ENCODE results near the gene RPTOR.
A peak's percentile ranks its signal among the peaks of the same experiment; 100 is the strongest.
"Not testable (repeated sequence)": the region's sequence is repeated elsewhere in the genome, so short reads cannot be mapped to it uniquely, and the experiment has no call there.

Gene RPTOR

DNA sequence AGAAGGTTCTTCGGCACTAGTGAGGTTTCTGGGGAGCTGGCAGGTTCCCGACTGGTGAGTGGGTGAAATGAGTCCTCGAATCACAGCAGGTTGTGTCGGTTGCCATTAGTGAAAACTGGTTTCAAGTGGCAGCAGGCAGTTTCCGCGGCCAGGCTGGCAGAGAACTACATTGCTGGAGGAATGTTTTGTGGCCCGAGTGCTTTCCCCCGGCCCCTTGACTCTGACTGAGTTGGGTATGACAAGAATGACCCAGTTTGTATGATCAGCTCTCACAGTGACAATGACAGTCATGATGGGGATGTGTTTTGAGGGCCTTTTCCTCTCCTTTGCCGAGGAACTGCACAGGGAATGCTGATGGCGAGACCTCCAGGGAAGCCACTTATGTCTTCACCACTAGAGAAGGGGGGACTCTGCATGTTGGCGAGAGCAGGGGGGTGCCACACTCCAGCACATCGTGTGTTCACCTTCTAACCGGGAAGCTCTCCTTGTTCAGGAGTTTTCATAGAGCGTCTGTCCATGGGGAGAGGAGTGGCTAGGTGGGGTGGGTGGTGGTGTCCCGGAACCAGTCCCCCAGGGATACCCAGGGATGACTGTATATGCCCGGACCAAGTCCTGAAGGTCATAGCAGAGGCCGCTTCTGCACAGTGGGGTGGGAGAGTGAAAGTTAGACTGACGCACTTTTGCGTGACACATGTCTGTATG, 241.0 kb downstream of the RPTOR start:
- no peak for DNase-seq (ENCODE audit: low spot score)

DNA sequence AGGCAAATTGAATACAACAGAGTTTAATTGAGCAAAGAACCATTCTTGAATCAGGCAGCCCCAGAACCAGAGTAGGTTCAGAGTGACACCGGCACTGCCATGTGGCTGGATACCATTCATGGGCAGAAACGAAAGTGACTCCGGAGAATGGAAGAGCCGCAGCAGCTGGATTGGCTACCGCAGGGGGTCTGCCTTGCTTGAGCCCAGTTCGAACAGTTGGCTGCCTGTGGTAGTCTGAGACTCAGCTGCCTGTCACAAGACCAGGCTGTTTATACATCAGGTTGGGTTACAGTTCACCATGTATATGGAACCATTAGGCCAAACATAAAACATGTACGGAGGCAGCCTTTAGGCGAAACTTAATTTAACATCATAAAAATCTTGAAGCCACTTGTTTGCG, 241.8 kb downstream of the RPTOR start:
- DNase-seq (ENCODE audit: low spot score), result no peak

DNA sequence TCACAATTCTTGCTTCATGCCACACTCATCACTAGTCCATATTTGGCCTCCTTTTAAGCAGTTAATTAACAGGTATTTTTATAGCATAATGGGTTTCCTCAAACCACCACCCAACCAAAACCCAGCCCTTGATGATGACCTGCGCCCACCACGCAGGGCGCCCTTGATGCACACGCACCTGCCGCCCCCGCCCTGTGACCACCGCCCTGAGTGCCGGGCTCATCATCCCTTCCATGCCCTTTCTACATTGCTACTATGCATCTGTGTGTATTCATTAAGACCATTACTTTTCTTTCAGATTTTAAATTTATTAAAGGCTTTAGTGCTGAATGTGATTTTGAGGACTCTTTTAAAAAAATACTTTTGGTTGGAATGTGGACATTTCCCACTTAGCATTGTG, 242.2 kb downstream of the RPTOR start:
- DNase-seq (ENCODE audit: low spot score), result no peak

DNA sequence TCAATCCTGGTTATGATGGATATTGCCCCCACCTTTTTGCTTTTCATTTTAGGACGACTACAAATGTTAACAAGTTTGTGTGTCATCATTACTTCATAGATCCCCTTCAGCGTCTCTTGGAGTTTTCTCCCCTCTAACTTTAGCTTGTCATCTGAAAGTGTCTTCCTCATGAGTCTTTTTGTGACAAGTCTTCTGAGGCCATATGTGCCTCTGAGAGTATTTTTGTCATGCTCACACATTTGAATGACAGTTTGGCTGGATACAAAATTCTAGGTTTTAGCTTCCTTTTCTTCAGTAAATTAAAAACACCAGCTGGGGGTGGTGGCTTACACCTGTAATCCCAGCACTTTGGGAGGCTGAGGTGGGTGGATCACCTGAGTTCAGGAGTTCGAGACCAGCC, 243.2 kb downstream of the RPTOR start:
- DNase-seq (ENCODE audit: low spot score), result no peak

DNA sequence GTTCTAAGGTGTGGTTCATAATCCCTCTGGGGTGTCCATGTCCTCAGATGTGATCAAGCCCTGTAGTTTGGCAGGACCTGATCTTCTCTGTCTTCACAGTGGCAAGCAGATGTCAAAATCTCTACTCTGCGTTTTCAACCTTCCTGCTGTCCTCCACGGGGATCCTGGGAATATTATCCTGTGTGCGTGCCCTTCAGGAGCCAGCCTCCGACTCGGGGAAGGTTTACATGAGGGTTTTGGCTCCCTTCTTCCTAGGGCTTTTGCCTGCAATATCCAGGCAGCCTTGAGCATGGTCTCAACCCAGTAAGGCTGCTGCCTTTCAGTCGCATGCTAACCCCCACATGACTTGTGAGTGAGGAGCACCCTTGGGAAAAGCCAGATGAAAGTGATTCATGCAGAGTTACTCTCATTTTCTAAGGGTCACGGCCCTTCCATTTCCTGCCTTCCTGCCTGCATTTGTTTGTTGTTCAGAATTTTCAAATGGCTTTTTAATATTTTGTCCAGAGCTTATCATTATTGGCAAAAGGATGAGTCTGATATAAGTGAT, 244.8 kb downstream of the RPTOR start:
- peak; percentile 90 for DNase-seq (ENCODE audit: low spot score)

DNA sequence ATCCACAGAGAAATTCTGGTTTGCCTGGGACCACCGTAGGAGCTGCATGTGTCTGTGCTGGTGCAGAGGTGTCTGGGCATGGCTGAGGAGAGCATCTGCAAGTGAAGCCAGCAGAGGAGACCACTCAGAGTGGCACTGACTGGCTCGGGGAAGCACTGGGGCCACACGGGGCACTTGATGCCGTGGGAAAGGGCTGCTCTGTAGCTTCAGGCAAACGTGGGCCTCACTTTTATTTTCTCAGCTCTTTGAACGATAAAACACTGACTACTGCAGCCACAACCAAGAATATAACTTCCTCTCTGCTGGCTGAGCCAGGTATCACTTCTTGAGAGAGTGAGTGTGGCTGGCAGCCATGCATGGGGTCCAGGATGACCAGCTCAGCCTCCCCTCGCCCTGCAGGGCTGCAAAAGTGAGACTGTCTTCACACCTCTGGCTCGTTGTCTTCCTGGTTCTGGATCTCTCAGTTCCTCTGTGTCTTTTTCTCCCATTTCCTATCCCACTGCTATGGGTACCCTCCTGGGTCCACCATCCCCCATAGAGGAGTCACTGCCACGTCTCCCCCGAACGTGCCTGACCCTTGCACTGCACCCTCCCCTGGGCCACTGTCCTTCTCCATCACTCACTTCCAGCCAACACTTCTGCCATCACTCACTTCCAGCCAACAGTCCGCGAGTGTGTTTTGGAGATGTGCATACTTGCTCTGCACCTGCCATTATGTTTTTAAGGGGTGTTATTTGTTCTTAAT, 245.6 kb downstream of the RPTOR start:
- DNase-seq (ENCODE audit: low spot score), result no peak

DNA sequence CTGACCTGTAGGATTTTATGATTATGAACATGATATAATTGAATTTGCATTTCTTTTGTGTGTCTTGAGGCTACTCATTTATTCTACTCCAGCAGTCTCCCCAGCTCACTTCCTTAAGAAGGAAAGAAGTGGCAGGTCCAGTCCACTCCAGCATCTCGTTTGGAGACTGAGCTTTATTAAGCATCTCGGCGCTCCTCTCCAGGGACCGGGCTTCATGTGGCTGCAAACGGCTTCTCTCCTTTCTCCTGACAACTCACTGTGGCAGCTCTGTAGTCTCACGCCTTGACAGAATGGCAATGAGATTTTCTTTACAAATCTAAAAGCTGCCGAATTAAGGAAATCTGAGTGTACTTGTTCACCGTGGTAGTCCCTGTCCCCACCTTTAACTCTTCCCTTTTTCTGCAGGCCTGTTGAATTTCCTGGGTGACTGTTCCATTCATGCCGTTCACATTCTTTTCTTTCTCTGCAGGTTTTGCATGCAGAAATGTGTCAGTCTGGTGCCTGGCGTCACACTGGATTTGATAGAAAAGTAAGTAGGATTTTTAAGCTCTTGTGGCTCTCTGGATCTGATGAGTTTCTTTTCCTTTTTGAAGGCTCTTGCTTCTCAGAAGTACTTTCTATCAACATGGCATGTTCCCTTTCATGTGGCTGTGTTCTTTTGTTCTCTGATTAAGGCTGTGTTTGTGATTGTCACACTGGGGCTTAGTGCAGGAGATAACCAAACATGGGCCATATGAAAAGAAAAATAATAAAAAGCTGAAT, 246.5 kb downstream of the RPTOR start:
- no peak for DNase-seq (ENCODE audit: low spot score)

DNA sequence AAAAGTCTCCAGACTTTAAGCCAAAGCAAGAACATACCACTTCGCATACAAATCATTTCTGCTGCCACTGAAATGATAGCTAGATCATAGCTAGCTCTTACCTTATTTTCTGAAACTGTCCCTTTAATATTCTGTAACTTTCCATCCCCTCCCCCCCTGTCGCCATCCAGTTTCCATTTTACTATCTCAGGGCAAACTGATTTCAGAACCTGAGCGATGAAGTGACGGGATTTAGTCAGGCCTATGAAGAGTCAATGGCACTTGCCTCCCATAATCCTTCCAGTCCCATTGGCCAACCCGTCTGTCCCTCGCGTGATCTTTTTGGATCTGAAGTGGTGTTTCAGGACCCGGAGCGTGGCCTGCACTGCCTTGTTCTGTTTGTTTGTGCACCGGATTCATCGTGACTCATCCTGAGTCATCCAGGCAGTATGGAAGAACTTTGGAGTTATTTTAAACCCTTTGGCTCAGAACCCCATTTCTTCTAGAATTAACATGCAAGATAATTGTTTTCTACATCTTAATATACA, 247.2 kb downstream of the RPTOR start:
- peak; percentile 90 for DNase-seq (ENCODE audit: low spot score)

DNA sequence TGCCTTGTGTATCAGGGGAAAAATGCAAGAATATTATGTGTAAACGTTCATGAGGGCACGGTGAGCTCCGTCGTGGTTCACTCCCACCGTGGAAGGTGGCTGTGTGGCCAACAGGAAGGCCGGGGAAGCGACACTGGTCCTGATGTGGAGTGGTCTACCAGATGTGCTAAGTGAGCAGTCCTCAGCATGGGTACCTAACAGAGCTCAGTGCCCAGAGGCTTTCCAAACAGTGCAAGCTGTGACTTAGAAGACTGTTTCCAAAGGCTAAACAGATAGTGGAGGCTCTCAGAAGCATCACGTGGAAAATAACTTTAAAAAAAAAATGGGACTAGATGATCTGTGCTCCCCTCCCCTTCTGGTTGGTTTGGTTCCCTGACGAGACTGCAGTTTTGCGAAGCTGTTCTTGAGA, 247.7 kb downstream of the RPTOR start:
- no peak for DNase-seq (ENCODE audit: low spot score)

DNA sequence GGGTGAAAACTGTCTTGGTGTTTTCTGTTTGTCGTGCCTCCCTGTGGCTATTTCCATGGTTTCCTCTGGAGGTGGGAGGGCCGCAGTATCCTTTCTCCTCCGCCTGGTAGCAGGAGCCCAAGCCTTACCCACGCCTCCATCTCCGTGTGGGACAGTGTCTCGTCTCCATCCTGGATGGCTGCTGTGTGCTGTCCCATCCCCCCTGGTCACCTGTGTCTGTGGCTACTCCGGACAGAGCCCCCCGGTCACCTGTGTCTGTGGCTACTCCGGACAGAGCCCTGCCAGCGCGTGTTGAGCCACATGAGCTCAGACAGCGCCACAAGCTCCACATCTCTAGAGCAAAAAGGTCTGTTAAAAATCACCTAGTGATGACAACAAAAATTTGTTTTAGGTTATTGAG, 248.8 kb downstream of the RPTOR start:
- DNase-seq (ENCODE audit: low spot score), result no peak

DNA sequence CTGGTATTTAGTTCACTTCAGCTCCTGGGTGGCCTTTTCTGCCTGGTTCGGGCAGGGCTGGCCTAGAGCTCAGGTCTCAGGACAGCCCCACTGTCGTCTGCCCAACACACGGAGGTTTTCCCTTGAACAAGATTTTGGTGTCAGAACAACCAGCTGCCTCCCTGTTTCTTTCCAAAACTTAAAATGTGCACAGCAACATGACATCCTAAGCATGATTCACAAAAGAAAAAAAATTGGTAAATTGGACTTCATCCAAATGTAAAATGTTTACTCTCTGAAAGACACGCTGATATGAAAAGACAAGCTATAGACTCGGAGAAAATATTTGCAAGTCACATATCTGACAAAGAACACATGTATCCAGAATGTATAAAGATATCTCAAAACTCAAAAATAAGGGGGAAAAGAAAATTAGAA, 249.2 kb downstream of the RPTOR start:
- no peak for DNase-seq (ENCODE audit: low spot score)

DNA sequence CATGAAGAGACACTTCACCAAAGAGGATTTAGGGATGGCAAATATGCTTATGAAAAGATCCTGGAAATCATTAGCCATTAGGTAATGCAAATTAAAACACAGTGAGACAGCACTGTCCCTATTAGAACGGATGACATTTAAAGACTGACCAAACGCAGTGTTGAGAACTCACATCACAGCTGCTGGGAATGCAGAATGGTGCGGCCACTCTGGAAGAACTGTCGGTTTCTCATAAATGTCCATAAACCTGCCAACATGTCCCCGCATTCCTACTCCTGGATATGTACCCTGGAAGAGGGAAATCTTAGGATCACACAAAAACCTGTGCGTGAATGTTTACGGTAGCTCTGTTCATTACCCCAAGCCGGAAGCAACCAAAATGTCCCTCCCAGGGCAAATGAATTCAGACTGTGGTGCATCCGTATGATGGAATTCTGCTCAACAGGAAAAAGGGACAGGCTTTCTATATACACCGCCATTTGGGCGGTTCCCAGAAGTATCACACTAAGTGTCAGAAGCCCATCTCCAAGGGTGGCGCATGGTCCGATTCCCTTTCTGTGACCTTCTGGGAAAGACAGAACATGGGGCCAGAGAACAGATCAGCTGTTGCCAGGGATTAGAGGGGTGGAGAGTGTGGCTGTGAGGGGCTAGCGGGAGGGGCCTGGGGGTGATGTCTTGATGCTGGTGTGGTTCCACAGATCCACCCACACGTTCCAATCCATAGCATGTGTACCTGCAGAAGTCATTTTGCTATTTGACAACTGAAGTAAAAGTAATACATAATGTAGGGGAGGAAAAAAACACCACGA, 249.8 kb downstream of the RPTOR start:
- DNase-seq (ENCODE audit: low spot score), result no peak

DNA sequence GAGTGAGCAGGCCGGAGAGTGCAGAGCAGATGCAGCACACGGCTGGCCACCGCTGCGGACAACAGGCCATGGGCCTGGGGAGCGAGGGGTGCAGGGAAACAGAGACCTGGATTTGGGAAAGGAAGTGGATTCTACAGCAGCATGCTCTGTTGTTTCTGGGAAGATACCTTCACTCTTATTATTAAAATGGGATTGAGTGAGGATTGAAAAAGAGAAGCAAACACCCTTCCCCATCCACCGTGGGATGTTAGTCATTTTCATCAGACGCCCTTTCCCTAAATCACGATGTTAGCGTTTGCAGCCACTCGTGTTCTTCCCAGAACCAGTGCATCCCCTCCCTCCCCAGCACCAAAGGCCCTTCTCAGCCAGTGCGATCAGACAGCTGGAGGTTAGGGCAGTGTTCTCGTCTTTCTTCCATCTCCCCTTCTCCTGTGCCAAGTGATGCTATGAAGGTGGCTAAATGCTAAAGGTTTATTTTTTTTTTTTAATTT, 250.5 kb downstream of the RPTOR start:
- DNase-seq (ENCODE audit: low spot score), result no peak

DNA sequence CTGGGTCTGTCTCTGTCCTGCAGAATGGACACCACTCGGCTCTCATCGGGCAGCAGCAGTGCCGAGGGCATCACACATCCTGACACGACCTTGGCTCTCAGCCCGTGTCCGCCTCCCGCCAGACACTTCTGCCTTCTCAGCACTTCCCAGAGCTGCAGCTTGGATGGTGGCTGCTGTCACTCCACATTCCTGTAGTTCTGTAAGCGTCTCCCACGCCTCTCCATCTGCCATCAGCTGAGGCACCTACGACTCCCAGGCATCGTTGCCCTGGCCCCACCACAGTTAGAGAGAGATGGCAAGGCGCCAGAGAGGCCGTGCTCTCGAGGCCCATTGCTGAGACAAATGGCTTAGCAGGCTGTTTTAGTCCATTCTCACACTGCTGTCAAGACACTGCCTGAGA, 251.1 kb downstream of the RPTOR start:
- no peak for DNase-seq (ENCODE audit: low spot score)

DNA sequence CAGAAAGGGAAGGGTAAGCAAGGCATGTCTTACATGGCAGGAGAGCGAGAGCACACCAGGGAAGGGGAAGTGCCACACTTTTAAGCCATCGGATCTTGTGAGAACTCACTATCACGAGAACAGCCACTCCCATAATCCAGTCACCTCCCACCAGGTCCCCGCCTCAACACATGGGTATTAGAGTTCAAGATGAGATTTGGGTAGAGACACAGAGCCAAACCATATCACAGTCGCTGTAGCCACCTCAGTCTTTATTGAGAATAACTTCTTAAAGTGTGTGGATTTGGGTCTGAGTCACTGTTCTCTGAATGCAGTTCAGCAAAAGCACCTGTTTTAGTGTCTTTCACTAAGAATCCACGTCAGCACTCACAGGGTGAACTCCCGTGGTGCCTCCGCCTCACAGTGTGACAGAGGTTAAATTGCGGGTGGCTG, 251.8 kb downstream of the RPTOR start:
- DNase-seq (ENCODE audit: low spot score), result no peak

DNA sequence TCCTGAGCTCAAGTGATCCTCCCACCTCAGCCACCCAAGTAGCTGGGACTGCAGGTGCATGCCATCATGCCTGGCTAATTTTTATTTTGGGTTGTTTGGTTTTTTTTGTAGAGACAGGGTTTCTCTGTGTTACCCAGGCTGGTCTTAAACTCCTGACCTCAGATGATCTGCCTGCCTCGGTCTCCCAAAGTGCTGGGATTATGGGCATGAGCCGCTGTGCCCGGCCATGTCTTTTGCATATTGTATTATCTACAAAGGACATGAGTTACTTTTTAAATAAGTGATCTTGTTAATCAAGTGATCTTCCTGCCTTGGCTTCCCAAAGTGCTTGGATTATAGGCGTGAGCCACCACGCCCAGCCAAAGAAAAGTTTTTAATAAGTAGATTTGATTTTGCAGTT, 252.6 kb downstream of the RPTOR start:
- DNase-seq (ENCODE audit: low spot score), result not testable (repeated sequence)

DNA sequence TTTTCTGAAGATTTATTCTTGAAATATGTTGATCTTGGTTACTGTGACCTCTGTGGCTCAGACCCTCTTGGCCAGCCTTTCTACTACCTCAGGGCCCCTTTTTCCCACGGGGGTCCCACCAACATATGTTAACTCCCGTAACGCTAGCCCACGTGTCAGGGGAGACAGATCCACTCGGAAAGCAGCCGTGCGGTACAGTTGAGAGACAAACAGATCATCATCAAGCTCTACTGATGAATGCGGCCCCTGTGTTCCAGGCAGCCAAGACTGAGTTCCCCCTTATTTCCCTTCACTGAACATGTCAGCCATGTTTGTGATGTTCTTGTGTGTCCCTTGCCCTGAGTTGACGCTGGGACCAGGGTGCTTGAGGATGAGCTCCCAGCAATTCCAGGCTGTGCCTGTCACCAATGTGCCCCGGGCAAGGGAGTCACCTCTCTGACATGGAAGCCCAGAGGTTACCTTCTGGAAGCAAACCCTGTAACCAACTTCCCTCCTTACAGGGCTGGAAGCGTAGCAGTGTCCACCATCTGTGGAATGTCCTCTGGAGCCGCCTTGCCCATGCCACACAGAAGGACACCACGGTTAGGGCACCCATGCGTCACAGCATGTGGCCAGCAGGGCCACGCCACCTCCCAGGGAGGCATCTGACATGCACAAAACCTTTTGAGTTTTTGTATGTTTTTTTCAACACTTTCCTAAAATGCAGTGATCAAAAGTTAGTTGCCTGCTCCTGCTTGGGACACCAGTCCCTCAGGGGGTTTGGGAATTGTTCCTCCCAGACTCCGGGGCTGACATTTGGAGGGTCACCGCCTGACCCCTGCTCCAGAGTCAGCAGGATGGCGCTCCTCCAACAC, 253.3 kb downstream of the RPTOR start:
- DNase-seq (ENCODE audit: low spot score), result no peak

DNA sequence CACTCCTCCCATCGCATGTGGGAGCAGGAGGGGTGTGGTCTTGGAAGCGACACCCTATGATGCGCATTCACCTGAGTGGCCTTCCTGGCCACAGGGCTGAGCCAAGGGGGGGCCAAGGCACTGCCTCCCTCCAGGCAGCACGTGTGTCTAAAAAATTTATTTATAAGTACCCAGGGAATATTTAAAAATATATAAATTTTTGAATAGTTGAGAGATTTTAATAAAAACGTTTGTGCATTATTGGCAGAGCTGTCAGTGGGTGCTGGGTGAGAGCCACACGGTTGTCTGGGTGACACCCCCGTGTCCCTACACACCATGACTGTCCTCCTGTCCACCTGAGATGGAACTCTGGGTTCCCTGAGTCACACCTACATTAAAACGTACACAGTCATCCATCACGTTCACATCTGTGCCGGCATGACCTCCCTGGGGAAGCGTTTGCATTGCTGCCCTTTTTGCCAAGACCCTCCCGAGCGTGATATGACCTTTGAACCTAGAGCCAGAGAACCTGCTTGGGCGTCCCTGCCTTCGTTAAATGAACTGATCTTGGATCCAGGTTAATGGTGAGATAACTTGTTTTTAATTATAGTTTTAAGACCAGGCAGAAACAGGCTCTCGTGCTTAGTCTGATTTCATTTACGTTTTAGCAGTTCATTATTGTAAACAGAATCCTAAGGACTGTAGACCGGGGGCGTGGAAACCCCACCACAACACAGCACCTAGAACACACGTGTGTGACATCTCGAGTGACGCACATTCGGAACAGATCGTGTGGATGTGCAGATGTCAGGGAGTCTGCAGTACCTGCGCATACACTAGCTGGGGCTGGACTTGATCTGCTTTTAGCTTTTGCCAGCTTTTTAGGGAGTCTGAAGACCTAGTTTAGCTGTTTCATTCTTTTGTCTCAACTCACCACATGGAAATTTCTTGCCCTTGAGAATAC, 254.2 kb downstream of the RPTOR start:
- no peak for DNase-seq (ENCODE audit: low spot score)
